KMS-11 (cell line): ENCODE measurements around the gene MRNIP.

ENCODE experiments used
- H2AFZ ChIP-seq: fragments of 200-600 bp; sonication (generic); 2 replicates; pipeline ENCODE4 v1.6.1; 2016; ENCODE audit warnings: antibody characterized with exemption, mixed run types, low read depth
- H3K27ac ChIP-seq: fragments of 200-600 bp; sonication (generic); 2 replicates; pipeline ENCODE4 v1.6.1; 2016; ENCODE audit warnings: mild to moderate bottlenecking, mixed run types
- H3K27me3 ChIP-seq: fragments of 200-600 bp; sonication (generic); 2 replicates; pipeline ENCODE4 v1.6.1; 2017; ENCODE audit warnings: mild to moderate bottlenecking, low read depth, mixed run types, moderate library complexity; ENCODE audit not compliant: insufficient read depth
- H3K36me3 ChIP-seq: fragments of 200-600 bp; sonication (generic); 2 replicates; pipeline ENCODE4 v1.6.1; 2017; ENCODE audit warnings: mild to moderate bottlenecking, mixed run types; ENCODE audit not compliant: insufficient read depth
- H3K4me1 ChIP-seq: fragments of 200-600 bp; sonication (generic); 2 replicates; pipeline ENCODE4 v1.6.1; 2016; ENCODE audit warnings: mild to moderate bottlenecking, low read depth, mixed run types; ENCODE audit not compliant: poor library complexity, severe bottlenecking
- H3K4me2 ChIP-seq: fragments of 200-600 bp; sonication (generic); 2 replicates; pipeline ENCODE4 v1.7.0; 2016; ENCODE audit warnings: mild to moderate bottlenecking, mixed run types
- H3K4me3 ChIP-seq: fragments of 200-600 bp; sonication (generic); IDR thresholded peaks from 2 replicates; pipeline ENCODE4 v1.6.1; 2017; ENCODE audit warnings: low read depth, low read length, mixed read lengths; ENCODE audit not compliant: insufficient read depth
- H3K79me2 ChIP-seq: fragments of 200-600 bp; sonication (generic); 2 replicates; pipeline ENCODE4 v1.6.1; 2016; ENCODE audit warnings: low read depth, mixed run types; ENCODE audit not compliant: insufficient read depth
- H3K9ac ChIP-seq: fragments of 200-600 bp; sonication (generic); 2 replicates; pipeline ENCODE4 v1.6.1; 2016; ENCODE audit warnings: mild to moderate bottlenecking, mixed run types
- H4K20me1 ChIP-seq: fragments of 200-600 bp; sonication (generic); 2 replicates; pipeline ENCODE4 v1.6.1; 2016; ENCODE audit warnings: mild to moderate bottlenecking, mixed run types; ENCODE audit not compliant: insufficient read depth
- TF ChIP-seq, protein P1 (sequence below): fragments of 200-600 bp; sonication (generic); conservative IDR thresholded peaks from 2 replicates; pipeline ENCODE4 v1.6.1; 2017; ENCODE audit warnings: low read depth, mild to moderate bottlenecking, antibody characterized with exemption, low read length, moderate library complexity, mixed read lengths

MRNIP gene

GRCh38 chr5:179886190-179886911 is 27.7 kb upstream of the MRNIP start:
- Histone ChIP-seq H3K4me3 (no peak overlapping the region), H3K9ac (no peak overlapping the region), H3K27me3 (no peaks in the 10 kb centered on the region), H3K79me2 (no peaks in the 10 kb centered on the region), H3K36me3 (no peaks in the 10 kb centered on the region), H4K20me1 (no peaks in the 10 kb centered on the region), H2AFZ (no peak overlapping the region), H3K27ac (no peak overlapping the region), H3K4me2 (no peak overlapping the region), H3K4me1 (no peaks in the 10 kb centered on the region)
- TF ChIP-seq, protein P1, sequence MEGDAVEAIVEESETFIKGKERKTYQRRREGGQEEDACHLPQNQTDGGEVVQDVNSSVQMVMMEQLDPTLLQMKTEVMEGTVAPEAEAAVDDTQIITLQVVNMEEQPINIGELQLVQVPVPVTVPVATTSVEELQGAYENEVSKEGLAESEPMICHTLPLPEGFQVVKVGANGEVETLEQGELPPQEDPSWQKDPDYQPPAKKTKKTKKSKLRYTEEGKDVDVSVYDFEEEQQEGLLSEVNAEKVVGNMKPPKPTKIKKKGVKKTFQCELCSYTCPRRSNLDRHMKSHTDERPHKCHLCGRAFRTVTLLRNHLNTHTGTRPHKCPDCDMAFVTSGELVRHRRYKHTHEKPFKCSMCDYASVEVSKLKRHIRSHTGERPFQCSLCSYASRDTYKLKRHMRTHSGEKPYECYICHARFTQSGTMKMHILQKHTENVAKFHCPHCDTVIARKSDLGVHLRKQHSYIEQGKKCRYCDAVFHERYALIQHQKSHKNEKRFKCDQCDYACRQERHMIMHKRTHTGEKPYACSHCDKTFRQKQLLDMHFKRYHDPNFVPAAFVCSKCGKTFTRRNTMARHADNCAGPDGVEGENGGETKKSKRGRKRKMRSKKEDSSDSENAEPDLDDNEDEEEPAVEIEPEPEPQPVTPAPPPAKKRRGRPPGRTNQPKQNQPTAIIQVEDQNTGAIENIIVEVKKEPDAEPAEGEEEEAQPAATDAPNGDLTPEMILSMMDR: no peak

DNA sequence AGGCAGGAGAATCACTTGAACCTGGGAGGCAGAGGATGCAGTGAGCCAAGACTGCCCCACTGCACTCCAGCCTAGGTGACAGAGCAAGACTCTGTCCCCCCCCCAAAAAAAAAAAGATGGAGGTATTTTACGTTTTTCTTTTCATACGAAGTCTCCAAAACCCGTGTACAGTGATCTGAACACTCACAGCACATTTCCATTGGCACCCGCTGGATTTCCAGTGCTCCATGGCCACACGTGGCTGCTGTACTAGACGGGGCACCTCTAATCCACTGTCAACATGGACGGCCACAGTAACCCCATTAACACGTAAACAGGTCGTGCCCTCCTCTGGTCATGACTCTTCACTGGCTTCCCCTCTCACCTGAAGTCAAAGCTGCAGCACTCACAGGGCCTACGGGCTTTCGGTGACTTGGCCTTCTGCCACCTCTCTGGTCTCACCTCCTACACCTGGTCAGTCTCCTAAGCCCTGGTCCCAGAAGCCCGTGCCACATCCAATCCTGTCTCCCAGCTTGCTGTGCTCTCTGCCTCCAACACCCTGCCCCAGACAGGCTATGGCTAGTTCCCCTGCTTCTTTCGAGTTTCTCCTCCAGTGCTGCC is 27.0 kb upstream of the MRNIP start:
- H3K4me3 ChIP-seq: no peak overlapping the region
- no peak overlapping the region for H3K27ac ChIP-seq
- H3K36me3 ChIP-seq: no peaks in the 10 kb centered on the region
- no peaks in the 10 kb centered on the region for H3K79me2 ChIP-seq
- H4K20me1 ChIP-seq: no peaks in the 10 kb centered on the region
- H3K4me2 ChIP-seq: no peak overlapping the region
- no peak overlapping the region for H3K9ac ChIP-seq
- no peak overlapping the region for H2AFZ ChIP-seq
- TF ChIP-seq, protein P1: no peak
- no peaks in the 10 kb centered on the region for H3K4me1 ChIP-seq
- no peaks in the 10 kb centered on the region for H3K27me3 ChIP-seq

DNA sequence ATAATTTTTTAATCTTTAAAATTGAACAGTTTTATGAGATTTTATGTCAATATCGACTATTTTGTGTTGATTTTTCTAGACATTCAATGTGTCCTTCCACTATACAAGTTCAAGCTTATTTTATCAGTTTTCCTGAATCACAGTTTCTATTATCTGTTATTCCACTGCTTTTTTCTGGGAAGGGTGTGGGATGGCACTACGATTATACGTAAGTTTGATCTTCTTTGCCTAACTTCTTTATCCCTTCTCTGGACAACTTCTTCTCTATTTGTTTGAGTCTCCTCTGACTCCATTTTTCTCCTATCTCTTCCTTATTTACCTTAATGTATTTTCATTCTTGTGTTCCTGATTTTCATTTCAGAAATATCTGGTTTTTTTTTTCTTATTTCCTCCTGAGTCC is 24.5 kb upstream of the MRNIP start:
- H3K4me1 ChIP-seq: no peaks in the 10 kb centered on the region
- TF ChIP-seq, protein P1: no peak
- no peaks in the 10 kb centered on the region for H3K36me3 ChIP-seq
- H3K9ac ChIP-seq: no peak overlapping the region
- no peak overlapping the region for H2AFZ ChIP-seq
- H4K20me1 ChIP-seq: no peaks in the 10 kb centered on the region
- no peaks in the 10 kb centered on the region for H3K79me2 ChIP-seq
- no peak overlapping the region for H3K4me3 ChIP-seq
- H3K27me3 ChIP-seq: no peaks in the 10 kb centered on the region
- no peak overlapping the region for H3K27ac ChIP-seq
- H3K4me2 ChIP-seq: no peak overlapping the region

GRCh38 chr5:179882338-179882737 is 23.7 kb upstream of the MRNIP start:
- TF ChIP-seq, protein P1: no peak
- Histone ChIP-seq H3K9ac (no peak overlapping the region), H3K4me1 (no peaks in the 10 kb centered on the region), H3K27me3 (no peaks in the 10 kb centered on the region), H3K79me2 (no peaks in the 10 kb centered on the region), H3K4me3 (no peak overlapping the region), H4K20me1 (no peaks in the 10 kb centered on the region), H2AFZ (no peak overlapping the region), H3K4me2 (no peak overlapping the region), H3K36me3 (no peaks in the 10 kb centered on the region), H3K27ac (no peak overlapping the region)
